Measurements from ENCODE around the gene DNAAF3.

GRCh38 chr19:55189403-55189835 lies 23.0 kb upstream of the DNAAF3 start:
- TF ChIP-seq, protein P1, sequence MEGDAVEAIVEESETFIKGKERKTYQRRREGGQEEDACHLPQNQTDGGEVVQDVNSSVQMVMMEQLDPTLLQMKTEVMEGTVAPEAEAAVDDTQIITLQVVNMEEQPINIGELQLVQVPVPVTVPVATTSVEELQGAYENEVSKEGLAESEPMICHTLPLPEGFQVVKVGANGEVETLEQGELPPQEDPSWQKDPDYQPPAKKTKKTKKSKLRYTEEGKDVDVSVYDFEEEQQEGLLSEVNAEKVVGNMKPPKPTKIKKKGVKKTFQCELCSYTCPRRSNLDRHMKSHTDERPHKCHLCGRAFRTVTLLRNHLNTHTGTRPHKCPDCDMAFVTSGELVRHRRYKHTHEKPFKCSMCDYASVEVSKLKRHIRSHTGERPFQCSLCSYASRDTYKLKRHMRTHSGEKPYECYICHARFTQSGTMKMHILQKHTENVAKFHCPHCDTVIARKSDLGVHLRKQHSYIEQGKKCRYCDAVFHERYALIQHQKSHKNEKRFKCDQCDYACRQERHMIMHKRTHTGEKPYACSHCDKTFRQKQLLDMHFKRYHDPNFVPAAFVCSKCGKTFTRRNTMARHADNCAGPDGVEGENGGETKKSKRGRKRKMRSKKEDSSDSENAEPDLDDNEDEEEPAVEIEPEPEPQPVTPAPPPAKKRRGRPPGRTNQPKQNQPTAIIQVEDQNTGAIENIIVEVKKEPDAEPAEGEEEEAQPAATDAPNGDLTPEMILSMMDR (IDR thresholded peaks at IDR 0.05; ENCODE audit: borderline replicate concordance, extremely low read depth, low read length, poor library complexity, severe bottlenecking) = no peak
- TF ChIP-seq EZH2 (IDR thresholded peaks at IDR 0.05; ENCODE audit: borderline replicate concordance, low read depth, low read length, severe bottlenecking) = no peak
